ENCODE measurements around the gene P2RX6. TPM values are rescaled to one million over a fixed set of nuclear protein-coding genes. Genes with fewer than 3 reads are reported as not detected.
A peak's percentile ranks its signal among the peaks of the same experiment; 100 is the strongest.

P2RX6 gene
- total RNA-seq, 1 donor from 2014 or later = 11.0 TPM

DNA sequence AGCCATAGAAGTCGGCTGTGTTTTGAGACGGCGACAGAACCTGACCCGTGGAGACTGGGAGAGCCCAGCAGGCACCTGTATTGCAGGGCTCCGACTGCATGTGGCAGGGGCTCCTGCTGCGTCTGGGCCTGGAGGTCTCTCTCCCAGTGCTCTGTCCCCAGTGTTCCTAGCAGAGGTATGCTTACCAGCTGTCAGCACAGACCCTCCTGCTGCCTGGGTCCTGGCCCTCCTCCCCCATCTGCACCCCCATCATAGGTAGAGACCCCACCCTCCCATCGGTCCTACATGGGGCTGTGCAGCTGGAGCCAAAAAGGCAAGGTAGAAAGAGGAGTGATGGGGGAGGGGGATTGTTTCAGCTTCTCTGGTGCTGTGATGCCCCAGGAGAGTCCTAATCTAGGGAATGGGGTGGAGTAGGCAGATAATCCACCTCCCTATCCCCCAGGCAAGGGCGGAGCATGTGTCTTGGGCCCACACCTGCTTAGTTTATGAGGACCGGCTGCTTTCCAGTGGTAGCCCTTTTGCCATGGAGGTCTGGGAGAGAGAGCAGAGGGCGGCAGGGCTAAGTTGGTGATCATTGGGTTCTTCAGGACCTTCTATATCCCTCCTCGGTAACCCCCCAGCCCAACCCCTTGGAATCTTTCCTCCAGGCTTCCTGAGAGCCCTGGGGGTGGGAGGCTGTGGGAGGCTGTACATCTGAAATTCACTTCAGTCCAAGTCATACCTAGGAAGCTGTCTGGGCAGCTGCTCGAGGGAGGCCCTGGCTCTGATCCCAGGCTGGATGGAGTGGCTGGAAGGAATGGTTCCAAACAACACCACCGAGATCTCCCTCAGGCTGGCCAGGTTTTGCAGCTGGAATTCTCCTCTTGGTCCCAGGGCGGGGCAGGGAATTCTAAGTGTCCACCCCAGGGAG is 12.1 kb downstream of the P2RX6 start:
- Histone ChIP-seq H3K36me3 (ENCODE audit: control insufficient read depth in 3 of 3, insufficient read depth in 3 of 3, low read length in 3 of 3) (peaks cover 4 to 23% (median 12%) of the 10 kb centered on the region in 3 donors), H3K9ac (ENCODE audit: low read depth in 1 of 3, low read length in 3 of 3) (peak overlapping the region in 1 of 3 donors; percentile 25), H3K9me3 (ENCODE audit: control insufficient read depth in 3 of 3, low read length in 3 of 3) (no peaks in the 10 kb centered on the region), H3K4me1 (ENCODE audit: control insufficient read depth in 3 of 3, insufficient read depth in 3 of 3, low read length in 3 of 3) (peaks cover 12 to 27% (median 16%) of the 10 kb centered on the region in 3 donors), H3K4me3 (ENCODE audit: low read length in 3 of 3) (no peak overlapping the region), H3K27me3 (ENCODE audit: control insufficient read depth in 3 of 3, insufficient read depth in 3 of 3, low read length in 3 of 3) (peaks cover 21 to 28% (median 24%) of the 10 kb centered on the region in 3 donors), H3K27ac (ENCODE audit: low read depth, low read length) (no peak overlapping the region)

DNA sequence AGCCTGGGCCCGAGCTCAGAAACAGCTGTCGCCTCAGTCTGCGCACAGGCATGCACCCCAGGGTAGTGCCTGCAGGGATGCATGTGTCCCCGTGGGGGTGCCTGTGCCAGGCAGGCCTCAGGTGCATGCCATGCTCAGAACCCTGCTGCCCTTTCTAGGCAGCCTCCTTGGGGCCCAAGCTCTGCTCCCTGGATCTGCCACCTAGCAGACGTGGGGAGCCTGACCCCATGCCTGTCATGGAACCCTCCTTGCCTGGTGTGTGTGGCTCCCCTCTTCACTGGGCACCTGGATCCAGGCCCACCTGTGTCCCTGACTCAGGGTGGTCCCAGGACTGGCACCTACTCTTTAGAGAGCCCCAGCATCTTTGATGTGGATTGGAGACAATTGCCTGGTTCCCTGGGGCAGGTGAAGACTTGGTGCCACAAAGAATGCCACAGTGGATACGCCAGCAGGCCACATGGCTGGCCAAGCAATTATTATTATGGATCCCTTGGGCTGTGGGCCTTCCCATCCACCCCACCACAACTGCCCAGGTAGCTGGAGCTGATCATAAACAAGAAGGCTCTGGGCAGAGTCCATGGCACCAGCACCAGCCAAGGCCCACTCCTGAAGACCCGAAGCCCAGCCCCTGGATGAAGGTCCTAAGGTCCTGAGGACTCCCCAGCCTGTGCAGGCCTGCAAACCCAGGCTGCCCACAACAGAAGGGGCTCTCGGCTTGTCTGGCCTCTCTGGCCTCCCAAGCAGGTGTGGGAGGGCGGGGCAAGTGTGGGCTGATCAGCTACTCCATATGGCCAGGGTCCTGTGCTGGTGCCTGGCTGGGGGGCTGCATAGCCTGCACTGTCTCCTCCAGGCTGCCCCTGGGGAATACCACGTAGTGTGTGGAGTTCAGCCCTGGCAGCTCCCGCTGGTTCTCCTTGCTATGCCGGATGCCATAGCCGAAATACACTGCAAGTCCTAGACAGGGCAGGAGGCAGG is 13.6 kb downstream of the P2RX6 start:
- H3K4me1 ChIP-seq (ENCODE audit: control insufficient read depth in 3 of 3, insufficient read depth in 3 of 3, low read length in 3 of 3) = peaks cover 15 to 36% (median 21%) of the 10 kb centered on the region in 3 donors
- H3K27me3 ChIP-seq (ENCODE audit: control insufficient read depth in 3 of 3, insufficient read depth in 3 of 3, low read length in 3 of 3) = peaks cover 27 to 38% (median 34%) of the 10 kb centered on the region in 3 donors

DNA sequence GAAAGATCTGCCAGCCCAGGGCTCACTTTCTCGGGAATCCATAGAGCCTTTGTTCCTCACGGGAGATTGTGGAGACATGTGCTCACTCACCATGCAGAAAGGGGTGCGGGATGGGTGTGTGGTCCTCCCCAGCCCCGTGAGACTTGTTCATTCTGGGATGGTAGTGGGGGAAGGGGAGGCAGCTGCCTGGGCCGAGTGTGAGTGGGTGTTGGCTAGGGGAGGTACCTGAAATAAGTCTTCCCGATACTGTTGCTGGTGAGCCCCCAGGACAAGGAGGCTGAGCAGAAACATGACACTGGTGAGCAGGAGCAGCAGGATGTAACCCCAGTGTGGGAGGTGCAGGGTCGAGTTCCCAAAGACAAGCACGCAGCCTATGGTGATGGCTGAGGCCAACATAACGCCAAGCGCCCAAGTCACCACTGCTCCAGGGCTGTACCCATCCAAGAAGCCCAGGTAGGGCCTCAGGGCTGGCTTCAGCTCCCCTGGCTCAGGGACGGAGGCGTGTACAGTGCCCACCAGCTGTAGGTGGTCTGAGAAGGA is 14.6 kb downstream of the P2RX6 start:
- Histone ChIP-seq H3K9me3 (ENCODE audit: control insufficient read depth in 3 of 3, low read length in 3 of 3) (no peaks in the 10 kb centered on the region), H3K27me3 (ENCODE audit: control insufficient read depth in 3 of 3, insufficient read depth in 3 of 3, low read length in 3 of 3) (peaks cover 27 to 38% (median 34%) of the 10 kb centered on the region in 3 donors), H3K27ac (ENCODE audit: low read depth, low read length) (no peak overlapping the region), H3K4me1 (ENCODE audit: control insufficient read depth in 3 of 3, insufficient read depth in 3 of 3, low read length in 3 of 3) (peaks cover 15 to 36% (median 21%) of the 10 kb centered on the region in 3 donors), H3K4me3 (ENCODE audit: low read length in 3 of 3) (no peak overlapping the region), H3K9ac (ENCODE audit: low read depth in 1 of 3, low read length in 3 of 3) (no peak overlapping the region), H3K36me3 (ENCODE audit: control insufficient read depth in 3 of 3, insufficient read depth in 3 of 3, low read length in 3 of 3) (peaks cover 4 to 20% (median 9%) of the 10 kb centered on the region in 3 donors)

More for the DNA sequence above, 13.6 kb downstream of the P2RX6 start:
- Histone ChIP-seq H3K36me3 (ENCODE audit: control insufficient read depth in 3 of 3, insufficient read depth in 3 of 3, low read length in 3 of 3) (peaks cover 4 to 20% (median 9%) of the 10 kb centered on the region in 3 donors), H3K9me3 (ENCODE audit: control insufficient read depth in 3 of 3, low read length in 3 of 3) (no peaks in the 10 kb centered on the region), H3K9ac (ENCODE audit: low read depth in 1 of 3, low read length in 3 of 3) (peak overlapping the region in 1 of 3 donors; percentile 3), H3K27ac (ENCODE audit: low read depth, low read length) (no peak overlapping the region), H3K4me3 (ENCODE audit: low read length in 3 of 3) (no peak overlapping the region)

DNA sequence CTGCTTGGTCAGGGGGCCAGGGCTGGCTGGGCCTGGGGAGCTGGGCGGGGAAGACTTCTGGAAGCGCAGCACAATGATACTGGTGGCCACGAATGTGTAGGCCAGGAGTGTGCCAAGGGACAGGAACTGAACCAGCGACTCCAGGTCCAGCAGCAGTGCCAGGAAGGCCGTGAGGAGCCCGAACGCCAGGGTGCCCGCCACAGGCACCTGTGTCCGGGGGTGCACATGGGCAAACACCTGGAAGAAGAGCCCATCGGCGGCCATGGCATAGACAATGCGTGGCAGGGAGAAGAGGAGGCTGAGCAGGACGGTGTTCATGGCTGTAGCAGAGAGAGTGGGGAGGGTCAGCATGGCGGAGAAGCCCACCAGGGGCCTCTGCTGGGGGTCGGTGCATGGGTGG is 15.1 kb downstream of the P2RX6 start:
- peaks cover 4 to 19% (median 9%) of the 10 kb centered on the region in 3 donors for H3K36me3 ChIP-seq (ENCODE audit: control insufficient read depth in 3 of 3, insufficient read depth in 3 of 3, low read length in 3 of 3)
- peaks cover 15 to 36% (median 21%) of the 10 kb centered on the region in 3 donors for H3K4me1 ChIP-seq (ENCODE audit: control insufficient read depth in 3 of 3, insufficient read depth in 3 of 3, low read length in 3 of 3)
- no peak overlapping the region for H3K4me3 ChIP-seq (ENCODE audit: low read length in 3 of 3)
- H3K9me3 ChIP-seq (ENCODE audit: control insufficient read depth in 3 of 3, low read length in 3 of 3) = no peaks in the 10 kb centered on the region
- H3K27ac ChIP-seq (ENCODE audit: low read depth, low read length) = no peak overlapping the region
- H3K27me3 ChIP-seq (ENCODE audit: control insufficient read depth in 3 of 3, insufficient read depth in 3 of 3, low read length in 3 of 3) = peaks cover 27 to 38% (median 34%) of the 10 kb centered on the region in 3 donors
- H3K9ac ChIP-seq (ENCODE audit: low read depth in 1 of 3, low read length in 3 of 3) = no peak overlapping the region

DNA sequence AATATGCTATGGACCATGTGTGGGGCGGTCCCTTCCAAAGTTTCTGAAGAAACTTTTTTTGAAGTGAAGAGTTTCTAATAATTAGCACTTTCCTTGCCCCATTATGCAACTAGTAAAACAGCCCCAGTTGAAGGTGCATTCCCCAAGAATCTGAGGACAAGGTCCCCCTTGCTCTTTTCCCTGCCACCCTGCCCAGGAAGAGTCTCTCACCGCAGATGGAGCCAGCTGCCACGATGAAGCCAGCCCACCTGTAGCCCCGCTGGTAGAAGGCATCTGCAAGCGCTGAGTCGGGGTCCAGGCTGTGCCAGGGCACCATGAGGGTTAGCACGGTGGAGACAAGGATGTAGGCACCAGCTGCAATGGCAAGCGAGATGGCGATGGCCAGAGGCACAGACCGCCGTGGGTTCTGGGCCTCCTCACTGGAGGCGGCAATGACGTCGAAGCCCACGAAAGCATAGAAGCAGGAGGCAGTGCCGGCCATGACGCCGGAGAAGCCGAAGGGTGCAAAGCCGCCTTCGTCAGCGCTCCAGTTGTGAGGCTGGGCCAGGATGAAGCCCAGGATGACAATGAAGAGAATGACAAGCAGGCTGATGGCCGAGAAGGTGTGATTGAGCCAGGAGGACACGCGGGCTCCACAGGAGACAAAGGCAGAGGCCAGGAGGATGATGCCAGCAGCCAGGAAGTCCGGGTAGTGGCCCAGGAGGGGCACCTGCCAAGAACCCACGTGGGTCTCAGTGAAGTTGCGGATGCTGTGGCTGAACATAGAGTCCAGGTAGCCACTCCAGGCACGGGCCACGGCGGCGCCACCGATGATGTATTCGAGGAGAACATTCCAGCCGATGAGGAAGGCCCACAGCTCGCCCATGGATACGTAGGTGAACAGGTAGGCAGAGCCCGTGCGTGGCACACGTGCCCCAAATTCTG is 15.9 kb downstream of the P2RX6 start:
- H3K4me1 ChIP-seq (ENCODE audit: control insufficient read depth in 3 of 3, insufficient read depth in 3 of 3, low read length in 3 of 3) = peaks cover 15 to 36% (median 21%) of the 10 kb centered on the region in 3 donors
- H3K9me3 ChIP-seq (ENCODE audit: control insufficient read depth in 3 of 3, low read length in 3 of 3) = no peaks in the 10 kb centered on the region
- no peak overlapping the region for H3K27ac ChIP-seq (ENCODE audit: low read depth, low read length)
- H3K4me3 ChIP-seq (ENCODE audit: low read length in 3 of 3) = no peak overlapping the region
- peaks cover 27 to 38% (median 34%) of the 10 kb centered on the region in 3 donors for H3K27me3 ChIP-seq (ENCODE audit: control insufficient read depth in 3 of 3, insufficient read depth in 3 of 3, low read length in 3 of 3)
- no peak overlapping the region for H3K9ac ChIP-seq (ENCODE audit: low read depth in 1 of 3, low read length in 3 of 3)
- H3K36me3 ChIP-seq (ENCODE audit: control insufficient read depth in 3 of 3, insufficient read depth in 3 of 3, low read length in 3 of 3) = peaks cover 3 to 11% (median 5%) of the 10 kb centered on the region in 3 donors

DNA sequence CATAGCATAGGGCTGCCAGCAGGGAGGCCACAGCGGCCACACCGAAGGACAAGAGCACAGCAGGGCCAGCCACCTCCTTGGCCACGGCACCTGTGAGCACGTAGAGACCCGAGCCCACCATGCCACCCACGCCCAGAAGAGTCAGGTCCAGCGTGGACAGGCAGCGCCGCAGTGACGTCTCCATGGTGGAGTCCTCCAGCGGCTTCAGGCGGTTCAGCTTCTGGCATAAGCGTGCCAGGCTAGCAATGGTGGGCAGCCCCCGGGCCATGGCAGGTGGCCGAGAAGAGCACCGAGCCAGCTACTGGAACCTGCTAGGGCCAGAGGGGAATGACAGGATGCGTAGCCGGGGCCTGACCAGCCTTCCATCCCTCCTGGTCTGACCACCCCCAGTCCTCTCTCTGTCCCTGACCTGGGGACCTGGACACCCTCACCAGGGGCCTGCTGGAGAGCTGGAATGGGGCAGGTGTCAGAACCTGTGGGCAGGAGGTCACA is 16.6 kb downstream of the P2RX6 start:
- H3K9me3 ChIP-seq (ENCODE audit: control insufficient read depth in 3 of 3, low read length in 3 of 3) = no peaks in the 10 kb centered on the region
- no peak overlapping the region for H3K27ac ChIP-seq (ENCODE audit: low read depth, low read length)
- H3K36me3 ChIP-seq (ENCODE audit: control insufficient read depth in 3 of 3, insufficient read depth in 3 of 3, low read length in 3 of 3) = peaks cover 0 to 4% (median under 1%) of the 10 kb centered on the region in 3 donors
- H3K4me1 ChIP-seq (ENCODE audit: control insufficient read depth in 3 of 3, insufficient read depth in 3 of 3, low read length in 3 of 3) = peaks cover 15 to 36% (median 21%) of the 10 kb centered on the region in 3 donors
- peaks cover 27 to 38% (median 34%) of the 10 kb centered on the region in 3 donors for H3K27me3 ChIP-seq (ENCODE audit: control insufficient read depth in 3 of 3, insufficient read depth in 3 of 3, low read length in 3 of 3)
- H3K9ac ChIP-seq (ENCODE audit: low read depth in 1 of 3, low read length in 3 of 3) = no peak overlapping the region
- H3K4me3 ChIP-seq (ENCODE audit: low read length in 3 of 3) = no peak overlapping the region

DNA sequence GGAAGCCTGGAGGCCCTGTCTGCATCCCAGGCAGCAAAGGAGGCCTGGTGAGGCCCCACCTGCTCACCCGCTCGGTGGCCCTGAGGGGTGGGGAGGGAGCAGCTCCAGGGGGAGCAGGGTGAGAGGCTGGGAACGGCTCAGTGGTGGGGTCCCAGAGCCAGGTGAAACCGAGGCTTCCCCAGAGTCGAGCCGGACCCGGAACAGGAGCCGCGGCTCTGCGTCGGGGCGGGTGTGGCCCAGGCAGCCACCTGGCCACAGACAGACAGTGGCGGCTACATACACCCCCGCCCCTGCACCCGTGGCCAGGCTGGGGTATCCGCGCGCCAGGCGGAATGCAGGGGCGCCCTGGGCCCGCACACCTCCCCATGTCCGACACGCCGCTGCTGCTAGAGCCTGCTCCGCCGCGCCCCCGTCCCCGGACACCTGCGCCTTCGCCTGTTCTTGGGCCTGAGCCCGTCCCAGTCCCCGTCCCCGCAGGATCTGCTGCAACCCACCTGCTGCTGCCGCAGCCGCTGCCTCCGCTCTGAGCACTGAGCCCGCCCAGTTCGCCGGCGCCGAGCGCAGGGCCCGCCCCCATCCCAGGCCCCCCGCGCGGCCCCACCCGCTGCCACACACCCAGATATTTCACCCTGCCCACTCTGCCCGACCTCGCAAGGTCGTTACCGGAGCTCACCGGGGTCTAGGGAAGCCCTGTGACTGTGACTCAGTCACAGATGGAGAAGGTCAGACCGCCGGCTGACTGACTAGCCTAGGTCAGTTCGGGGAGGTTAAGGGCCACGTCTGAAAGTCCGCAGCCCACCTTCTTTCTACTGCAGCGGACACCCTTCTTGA is 17.3 kb downstream of the P2RX6 start, which contains the start of gene SLC7A4:
TSS of gene SLC7A4 (minus strand) at position 525 of the 831 bp plus-strand sequence. CDS start 749 bp downstream, outside the sequence.
- Histone ChIP-seq H3K4me1 (ENCODE audit: control insufficient read depth in 3 of 3, insufficient read depth in 3 of 3, low read length in 3 of 3) (peaks cover 10 to 31% (median 16%) of the 10 kb centered on the region in 3 donors), H3K9ac (ENCODE audit: low read depth in 1 of 3, low read length in 3 of 3) (peak within 1 kb of the TSS in 1 of 3 donors; percentile 25), H3K27ac (ENCODE audit: low read depth, low read length) (no peak within 1 kb of the TSS), H3K36me3 (ENCODE audit: control insufficient read depth in 3 of 3, insufficient read depth in 3 of 3, low read length in 3 of 3) (no peaks in the 10 kb centered on the region), H3K9me3 (ENCODE audit: control insufficient read depth in 3 of 3, low read length in 3 of 3) (no peaks in the 10 kb centered on the region), H3K4me3 (ENCODE audit: low read length in 3 of 3) (peak within 1 kb of the TSS in 2 of 3 donors; percentile 36 to 41), H3K27me3 (ENCODE audit: control insufficient read depth in 3 of 3, insufficient read depth in 3 of 3, low read length in 3 of 3) (peaks cover 27 to 38% (median 34%) of the 10 kb centered on the region in 3 donors)
